Thoracic aorta (tissue), 2 donors: Measurements from ENCODE around the gene RAB20. TPM values are rescaled to one million over a fixed set of nuclear protein-coding genes. Genes with fewer than 3 reads are reported as not detected.

ENCODE experiments used
- ATAC-seq: fragments of 150-250 bp; one replicate; pipeline ENCODE4 v1.8.0; 2017; ENCODE audit warnings: low read depth; ENCODE audit not compliant: insufficient number of reproducible peaks, low FRiP score
- DNase-seq: peaks from one replicate; pipeline ENCODE4 v3.0.0-alpha.2; 2020; ENCODE audit warnings: low spot score
- H3K27ac ChIP-seq, 2 donors: fragments of 200-600 bp; sonication (generic); 1 replicate in 1 of 2; 2 replicates in 1 of 2; pipeline ENCODE4 v1.5.1; 2016; ENCODE audit warnings: mild to moderate bottlenecking in 2 of 2, moderate library complexity in 2 of 2
- H3K27me3 ChIP-seq: fragments of 200-600 bp; sonication (generic); replicated peaks from 2 replicates; pipeline ENCODE4 v1.6.0; 2016; ENCODE audit warnings: mild to moderate bottlenecking; ENCODE audit not compliant: insufficient read depth
- H3K36me3 ChIP-seq: fragments of 200-600 bp; sonication (generic); one replicate; pipeline ENCODE4 v1.5.1; 2016
- H3K4me1 ChIP-seq, 2 donors: fragments of 200-600 bp; sonication (generic); 1 replicate in 1 of 2; 2 replicates in 1 of 2; pipeline versions ENCODE4 v1.5.1 to v1.6.0; 2016; ENCODE audit warnings: low read depth in 2 of 2, mild to moderate bottlenecking in 1 of 2; ENCODE audit not compliant: control insufficient read depth in 1 of 2
- H3K4me3 ChIP-seq: fragments of 200-600 bp; sonication (generic); 2 replicates; pipeline ENCODE4 v1.5.1; 2016; ENCODE audit warnings: mild to moderate bottlenecking
- H3K9me3 ChIP-seq: fragments of 200-600 bp; sonication (generic); 2 replicates; pipeline ENCODE4 v1.5.1; 2016
- total RNA-seq, 2 donors: library from RNA; depleted of rRNA; stranded (reverse); fragments of >200 nt; gene quantifications; one replicate each; pipeline versions ENCODE4 v1.1.0 to v1.2.3, GENCODE V29; 2016
- TF ChIP-seq, protein P1 (sequence below): fragments of 200-600 bp; sonication (generic); IDR thresholded peaks from one replicate; pipeline ENCODE4 v1.5.1; 2019; ENCODE audit warnings: antibody characterized with exemption

Gene RAB20
- total RNA-seq, 2 donors from 2014 or later, result 22.6 to 34.5 TPM

DNA sequence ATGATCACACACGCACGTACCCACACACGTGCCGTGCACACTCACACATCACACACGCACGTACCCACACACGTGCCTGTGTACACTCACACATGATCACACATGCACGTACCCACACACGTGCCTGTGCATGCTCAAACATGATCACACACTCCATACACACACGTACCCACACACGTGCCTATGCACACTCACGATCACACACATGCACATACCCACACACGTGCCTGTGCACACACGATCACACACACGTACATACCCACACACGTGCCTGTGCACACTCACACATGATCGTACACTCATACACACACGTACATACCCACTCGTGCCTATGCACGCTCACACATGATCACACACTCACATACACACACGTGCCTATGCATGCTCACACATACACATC, 86.8 kb downstream of the RAB20 start:
- peaks cover 75% of the 10 kb centered on the region for H3K36me3 ChIP-seq
- ATAC-seq, result no peak
- TF ChIP-seq, protein P1, sequence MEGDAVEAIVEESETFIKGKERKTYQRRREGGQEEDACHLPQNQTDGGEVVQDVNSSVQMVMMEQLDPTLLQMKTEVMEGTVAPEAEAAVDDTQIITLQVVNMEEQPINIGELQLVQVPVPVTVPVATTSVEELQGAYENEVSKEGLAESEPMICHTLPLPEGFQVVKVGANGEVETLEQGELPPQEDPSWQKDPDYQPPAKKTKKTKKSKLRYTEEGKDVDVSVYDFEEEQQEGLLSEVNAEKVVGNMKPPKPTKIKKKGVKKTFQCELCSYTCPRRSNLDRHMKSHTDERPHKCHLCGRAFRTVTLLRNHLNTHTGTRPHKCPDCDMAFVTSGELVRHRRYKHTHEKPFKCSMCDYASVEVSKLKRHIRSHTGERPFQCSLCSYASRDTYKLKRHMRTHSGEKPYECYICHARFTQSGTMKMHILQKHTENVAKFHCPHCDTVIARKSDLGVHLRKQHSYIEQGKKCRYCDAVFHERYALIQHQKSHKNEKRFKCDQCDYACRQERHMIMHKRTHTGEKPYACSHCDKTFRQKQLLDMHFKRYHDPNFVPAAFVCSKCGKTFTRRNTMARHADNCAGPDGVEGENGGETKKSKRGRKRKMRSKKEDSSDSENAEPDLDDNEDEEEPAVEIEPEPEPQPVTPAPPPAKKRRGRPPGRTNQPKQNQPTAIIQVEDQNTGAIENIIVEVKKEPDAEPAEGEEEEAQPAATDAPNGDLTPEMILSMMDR, result no peak
- no peak for DNase-seq
- H3K9me3 ChIP-seq, result no peaks in the 10 kb centered on the region
- no peak overlapping the region for H3K4me3 ChIP-seq
- H3K27ac ChIP-seq, result no peak overlapping the region
- peaks cover 10 to 18% of the 10 kb centered on the region in 2 donors for H3K4me1 ChIP-seq
- no peaks in the 10 kb centered on the region for H3K27me3 ChIP-seq

Other genes starting within 250 kb of the RAB20 start
- gene NAXD, start 53.8 kb upstream of the RAB20 start, total RNA-seq, result 10 to 100 TPM; 24.9 to 31.4 TPM
- gene CARS2, start 144.4 kb upstream of the RAB20 start, total RNA-seq, result 10 to 100 TPM; 45.9 to 70.4 TPM
- gene ING1, start 152.0 kb upstream of the RAB20 start, total RNA-seq, result 10 to 100 TPM; 11.6 to 26.3 TPM